Keratinocyte (primary cell): Measurements from ENCODE around the gene UCK2. TPM values are rescaled to one million over a fixed set of nuclear protein-coding genes. Genes with fewer than 3 reads are reported as not detected.

ENCODE experiments used
- DNase-seq: peaks from one replicate; pipeline ENCODE4 v3.0.0-alpha.2; 2011; ENCODE audit warnings: low read depth, missing footprints, low spot score
- FAIRE-seq: peaks from 2 replicates; lab custom pipeline; 2011; peaks lifted over from hg19 to GRCh38; lab: Jason Lieb, UNC
- H2AFZ ChIP-seq: 2 replicates; pipeline ENCODE4 v1.6.0; 2012; ENCODE audit warnings: low read length, control low read depth, inconsistent platforms; ENCODE audit not compliant: control insufficient read depth
- H3K27ac ChIP-seq: 2 replicates; pipeline ENCODE4 v1.5.1; 2011; ENCODE audit warnings: low read length; ENCODE audit not compliant: control insufficient read depth, insufficient read depth
- H3K27me3 ChIP-seq: 3 replicates; pipeline ENCODE4 v1.6.0; 2011; ENCODE audit warnings: low read length; ENCODE audit not compliant: control insufficient read depth, insufficient read depth; ENCODE audit errors: extremely low read depth
- H3K36me3 ChIP-seq, 2 experiments: 2 replicates in 1 of 2; 3 replicates in 1 of 2; pipeline ENCODE4 v1.5.1; 2011; ENCODE audit warnings: low read length in 2 of 2, mild to moderate bottlenecking in 1 of 2; ENCODE audit not compliant: control insufficient read depth in 2 of 2, insufficient read depth in 2 of 2; ENCODE audit errors: extremely low read depth in 1 of 2
- H3K4me1 ChIP-seq: 3 replicates; pipeline ENCODE4 v1.5.1; 2011; ENCODE audit warnings: low read length; ENCODE audit not compliant: control insufficient read depth, insufficient read depth; ENCODE audit errors: extremely low read depth
- H3K4me2 ChIP-seq: 3 replicates; pipeline ENCODE4 v1.6.0; 2011; ENCODE audit warnings: low read depth, low read length; ENCODE audit not compliant: control insufficient read depth, insufficient read depth; ENCODE audit errors: extremely low read depth
- H3K4me3 ChIP-seq, 3 experiments: fragments of 200-600 bp in 1 of 3; sonication (generic) in 1 of 3; 2 replicates in 2 of 3; 3 replicates in 1 of 3; pipeline ENCODE4 v1.5.1; 2011 to 2016; ENCODE audit warnings: low read length in 3 of 3, mild to moderate bottlenecking in 3 of 3, control low read depth in 2 of 3, inconsistent platforms in 1 of 3, low read depth in 1 of 3, mixed read lengths in 1 of 3, mixed run types in 1 of 3, moderate library complexity in 1 of 3; ENCODE audit not compliant: control insufficient read depth in 2 of 3, insufficient read depth in 2 of 3; ENCODE audit errors: extremely low read depth in 1 of 3
- H3K79me2 ChIP-seq: 2 replicates; pipeline ENCODE4 v1.6.0; 2012; ENCODE audit warnings: low read length; ENCODE audit not compliant: control insufficient read depth, insufficient read depth
- H3K9ac ChIP-seq: 3 replicates; pipeline ENCODE4 v1.6.0; 2011; ENCODE audit warnings: low read length; ENCODE audit not compliant: control insufficient read depth, insufficient read depth; ENCODE audit errors: extremely low read depth
- H3K9me1 ChIP-seq: 3 replicates; pipeline ENCODE4 v1.6.0; 2011; ENCODE audit warnings: low read length; ENCODE audit not compliant: control insufficient read depth, insufficient read depth; ENCODE audit errors: extremely low read depth
- H3K9me3 ChIP-seq: 2 replicates; pipeline ENCODE4 v1.5.1; 2012; ENCODE audit warnings: low read depth, low read length; ENCODE audit not compliant: control insufficient read depth
- H4K20me1 ChIP-seq: 3 replicates; pipeline ENCODE4 v1.6.0; 2011; ENCODE audit warnings: low read length; ENCODE audit not compliant: control insufficient read depth, insufficient read depth; ENCODE audit errors: extremely low read depth
- CTCF ChIP-seq, 3 experiments: IDR thresholded peaks in 1 of 3; conservative IDR thresholded peaks in 1 of 3; optimal IDR thresholded peaks in 1 of 3; 2 replicates in 2 of 3; 3 replicates in 1 of 3; pipeline versions ENCODE3 to v1.5.1; 2011; ENCODE audit warnings: low read length in 3 of 3, mild to moderate bottlenecking in 3 of 3, moderate library complexity in 2 of 3, control low read depth in 1 of 3, inconsistent platforms in 1 of 3; ENCODE audit not compliant: insufficient read depth in 2 of 3; ENCODE audit errors: extremely low read depth in 1 of 3
- EZH2 ChIP-seq: IDR thresholded peaks from one replicate; pipeline ENCODE4 v1.6.1; 2012; ENCODE audit warnings: inconsistent platforms, mild to moderate bottlenecking, low read length, moderate library complexity
- dilution Hi-C: fragments of 300-500 bp; cut with MboI; formaldehyde crosslinking; loops from one replicate; pipeline ENCODE4 v1.7.0; 2020; ENCODE audit warnings: low sequenced_read_pairs; ENCODE audit not compliant: extremely low pct_ligation_motif_present
- polyA plus RNA-seq, 5 experiments: library from polyadenylated mRNA; depleted of rRNA in 3 of 5; stranded (reverse) in 3 of 5; stranded (forward) in 1 of 5; unstranded in 1 of 5; fragments of >200 nt; gene quantifications; 1 replicate in 1 of 5; 2 replicates in 3 of 5; 3 replicates in 1 of 5; pipeline versions ENCODE4 v1.2.1 to v1.2.3, GENCODE V29; 2011 to 2012; ENCODE audit warnings: missing spikeins in 2 of 5, low read depth in 1 of 5, low replicate concordance in 1 of 5

The UCK2 gene
- polyA plus RNA-seq, 1 donor (not counting 4 experiments of a cell fraction or from before 2014, with no cell fraction given), result 71.9 TPM

GRCh38 chr1:165879946-165880345 is 52.5 kb downstream of the UCK2 start:
- no peaks in the 10 kb centered on the region for H4K20me1 ChIP-seq
- H3K27me3 ChIP-seq, result no peaks in the 10 kb centered on the region
- no peak overlapping the region for H3K9ac ChIP-seq
- no peak overlapping the region for H3K27ac ChIP-seq
- no peaks in the 10 kb centered on the region for H3K9me1 ChIP-seq
- no peak overlapping the region for H3K4me3 ChIP-seq
- H3K36me3 ChIP-seq, result peaks cover 0 to 3% of the 10 kb centered on the region in 2 experiments
- H2AFZ ChIP-seq, result no peak overlapping the region
- FAIRE-seq (no peak), DNase-seq (no peak)
- H3K4me2 ChIP-seq, result no peak overlapping the region
- H3K9me3 ChIP-seq, result no peaks in the 10 kb centered on the region
- peaks cover 21% of the 10 kb centered on the region for H3K4me1 ChIP-seq
- dilution Hi-C loops, result no loop called here
- no peak for TF ChIP-seq EZH2
- no peak for TF ChIP-seq CTCF (optimal IDR thresholded peaks at IDR 0.05 in 1 of 3, IDR thresholded peaks at IDR 0.05 in 1 of 3, conservative IDR thresholded peaks at IDR 0.05 in 1 of 3; ENCODE audit: extremely low read depth in 1 of 3, insufficient read depth in 2 of 3, low read length in 3 of 3)
- H3K79me2 ChIP-seq, result peaks cover 94% of the 10 kb centered on the region

- no peak overlapping the region for H2AFZ ChIP-seq
- dilution Hi-C loops, result no loop called here
- H3K79me2 ChIP-seq, result peaks cover 94% of the 10 kb centered on the region
- no peak for DNase-seq
- H3K27me3 ChIP-seq, result no peaks in the 10 kb centered on the region
- no peak overlapping the region for H3K4me2 ChIP-seq
- H3K36me3 ChIP-seq, result peaks cover 0 to 3% of the 10 kb centered on the region in 2 experiments
- TF ChIP-seq EZH2 (no peak), CTCF (optimal IDR thresholded peaks at IDR 0.05 in 1 of 3, IDR thresholded peaks at IDR 0.05 in 1 of 3, conservative IDR thresholded peaks at IDR 0.05 in 1 of 3; ENCODE audit: extremely low read depth in 1 of 3, insufficient read depth in 2 of 3, low read length in 3 of 3) (no peak)
- H3K9me1 ChIP-seq, result no peaks in the 10 kb centered on the region
- peaks cover 12% of the 10 kb centered on the region for H3K4me1 ChIP-seq
- no peak overlapping the region for H3K9ac ChIP-seq
- no peak overlapping the region for H3K27ac ChIP-seq
- no peak overlapping the region for H3K4me3 ChIP-seq
- H3K9me3 ChIP-seq, result no peaks in the 10 kb centered on the region
- H4K20me1 ChIP-seq, result no peaks in the 10 kb centered on the region
- FAIRE-seq, result no peak
Observed at GRCh38 chr1:165880993-165881392, 53.6 kb downstream of the UCK2 start.
